ENCODE measurements around the gene ELP1. TPM values are rescaled to one million over a fixed set of nuclear protein-coding genes. Genes with fewer than 3 reads are reported as not detected.
A peak's percentile ranks its signal among the peaks of the same experiment; 100 is the strongest.
"Not testable (repeated sequence)": the region's sequence is repeated elsewhere in the genome, so short reads cannot be mapped to it uniquely, and the experiment has no call there.

Gene ELP1
- total RNA-seq, 1 donor from 2014 or later = 56.6 TPM

- no peak for DNase-seq (ENCODE audit: low spot score)
These were observed 9.5 kb downstream of the ELP1 start for GRCh38 chr9:108924466-108924865.

- no peak for DNase-seq (ENCODE audit: low spot score)
These were observed 12.7 kb downstream of the ELP1 start for GRCh38 chr9:108921200-108921599.

- not testable (repeated sequence) for DNase-seq (ENCODE audit: low spot score)
These were observed 13.5 kb downstream of the ELP1 start for GRCh38 chr9:108920401-108920800.

- no peak for DNase-seq (ENCODE audit: low spot score)
These were observed 14.4 kb downstream of the ELP1 start for GRCh38 chr9:108919517-108919916.

- no peak for DNase-seq (ENCODE audit: low spot score)
These were observed 20.5 kb downstream of the ELP1 start for GRCh38 chr9:108913391-108913790.

- no peak for DNase-seq (ENCODE audit: low spot score)
These were observed 22.1 kb downstream of the ELP1 start for GRCh38 chr9:108911820-108912219.

GRCh38 chr9:108910914-108911313 lies 23.0 kb downstream of the ELP1 start:
- DNase-seq (ENCODE audit: low spot score) = no peak

- no peak for DNase-seq (ENCODE audit: low spot score)
These were observed 23.5 kb downstream of the ELP1 start for GRCh38 chr9:108910402-108910801.

- no peak for DNase-seq (ENCODE audit: low spot score)
These were observed 28.4 kb downstream of the ELP1 start for GRCh38 chr9:108905494-108905893.

- DNase-seq (ENCODE audit: low spot score) = no peak
These were observed 29.8 kb downstream of the ELP1 start for GRCh38 chr9:108904161-108904560.

GRCh38 chr9:108903420-108904103 lies 30.4 kb downstream of the ELP1 start:
- no peak for DNase-seq (ENCODE audit: low spot score)

GRCh38 chr9:108900176-108900575 lies 33.7 kb downstream of the ELP1 start:
- no peak for DNase-seq (ENCODE audit: low spot score)

GRCh38 chr9:108899023-108899695 lies 34.8 kb downstream of the ELP1 start:
- DNase-seq (ENCODE audit: low spot score) = not testable (repeated sequence)

- no peak for DNase-seq (ENCODE audit: low spot score)
These were observed 36.4 kb downstream of the ELP1 start for GRCh38 chr9:108897324-108898096.

- DNase-seq (ENCODE audit: low spot score) = no peak
These were observed 39.5 kb downstream of the ELP1 start for GRCh38 chr9:108894225-108894997.

GRCh38 chr9:108889649-108890067 lies 44.3 kb downstream of the ELP1 start:
- DNase-seq (ENCODE audit: low spot score) = peak; percentile 15

GRCh38 chr9:108886594-108887271 lies 47.2 kb downstream of the ELP1 start:
- DNase-seq (ENCODE audit: low spot score) = not testable (repeated sequence)

- DNase-seq (ENCODE audit: low spot score) = peak; percentile 54
These were observed 48.1 kb downstream of the ELP1 start for GRCh38 chr9:108885643-108886348.

GRCh38 chr9:108884701-108885100 lies 49.2 kb downstream of the ELP1 start:
- no peak for DNase-seq (ENCODE audit: low spot score)

GRCh38 chr9:108883085-108883484 lies 50.8 kb downstream of the ELP1 start:
- no peak for DNase-seq (ENCODE audit: low spot score)

Data from umbilical cord (tissue), 2 donors.